PC-9 (cell line): ENCODE results near the gene KCNK4. TPM values are rescaled to one million over a fixed set of nuclear protein-coding genes. Genes with fewer than 3 reads are reported as not detected.
"Not testable (repeated sequence)": the region's sequence is repeated elsewhere in the genome, so short reads cannot be mapped to it uniquely, and the experiment has no call there.

Experiments used
- BruUV-seq: library from RNA; stranded (reverse); fragments of 400-500 nt; replicated peaks from 2 replicates; lab custom pipeline; 2021; lab: Mats Ljungman, UMichigan
- CTCF ChIA-PET: fragments of 300-600 bp; sonication (Branson Sonifier 250); formaldehyde crosslinking; loops from one replicate; lab custom pipeline; 2022; ENCODE audit warnings: antibody characterized with exemption; lab: Charles Lee
- POLR2A ChIA-PET: fragments of 300-600 bp; sonication (Branson Sonifier 250); formaldehyde crosslinking; loops from one replicate; lab custom pipeline; 2022; ENCODE audit warnings: antibody characterized with exemption; ENCODE audit not compliant: unreplicated experiment; lab: Charles Lee
- DNase-seq, 2 experiments: peaks; one replicate each; pipeline versions ENCODE4 v3.0.0 to v3.0.0-alpha.2; 2015 to 2022; ENCODE audit warnings: mixed read lengths in 1 of 2
- H2AFZ ChIP-seq: fragments of 200-600 bp; sonication (generic); 2 replicates; pipeline ENCODE4 v1.8.1; 2017; ENCODE audit warnings: antibody characterized with exemption
- H3F3A ChIP-seq: fragments of 200-600 bp; sonication (generic); 2 replicates; pipeline ENCODE4 v1.8.1; 2017; ENCODE audit warnings: antibody characterized with exemption, mild to moderate bottlenecking, low read depth; ENCODE audit not compliant: insufficient read depth
- H3K27ac ChIP-seq: fragments of 200-600 bp; sonication (generic); 2 replicates; pipeline ENCODE4 v1.6.1; 2016; ENCODE audit warnings: mixed run types
- H3K27me3 ChIP-seq: fragments of 200-600 bp; sonication (generic); 2 replicates; pipeline ENCODE4 v1.6.1; 2016; ENCODE audit warnings: low read depth, mixed run types; ENCODE audit not compliant: insufficient read depth
- H3K36me3 ChIP-seq: fragments of 200-600 bp; sonication (generic); 2 replicates; pipeline ENCODE4 v1.6.1; 2016; ENCODE audit warnings: low read depth, mixed run types
- H3K4me1 ChIP-seq: fragments of 200-600 bp; sonication (generic); replicated peaks from 2 replicates; pipeline ENCODE4 v1.6.1; 2016; ENCODE audit warnings: mixed run types; ENCODE audit not compliant: insufficient read depth
- H3K4me2 ChIP-seq: fragments of 200-600 bp; sonication (generic); 2 replicates; pipeline ENCODE4 v1.6.1; 2017; ENCODE audit warnings: mixed run types
- H3K4me3 ChIP-seq: fragments of 200-600 bp; sonication (generic); 2 replicates; pipeline ENCODE4 v1.6.1; 2016; ENCODE audit warnings: mixed run types
- H3K79me2 ChIP-seq: fragments of 200-600 bp; sonication (generic); 2 replicates; pipeline ENCODE4 v1.6.1; 2017; ENCODE audit warnings: low read depth, mixed run types
- H3K9me2 ChIP-seq: fragments of 200-600 bp; sonication (generic); 2 replicates; pipeline ENCODE4 v1.8.1; 2017; ENCODE audit warnings: mild to moderate bottlenecking; ENCODE audit not compliant: insufficient read depth
- H3K9me3 ChIP-seq: fragments of 200-600 bp; sonication (generic); 2 replicates; pipeline ENCODE4 v1.8.1; 2016; ENCODE audit warnings: low read depth; ENCODE audit not compliant: insufficient read depth
- H4K20me1 ChIP-seq: fragments of 200-600 bp; sonication (generic); 2 replicates; pipeline ENCODE4 v1.8.1; 2017; ENCODE audit not compliant: insufficient read depth
- CTCF ChIP-seq: fragments of 200-600 bp; sonication (generic); conservative IDR thresholded peaks from 2 replicates; pipeline ENCODE4 v1.6.1; 2017; ENCODE audit warnings: mixed run types, antibody characterized with exemption, mild to moderate bottlenecking, moderate library complexity
- EZH2 ChIP-seq: fragments of 200-600 bp; sonication (generic); IDR thresholded peaks from 2 replicates; pipeline ENCODE4 v1.8.0; 2017; ENCODE audit warnings: antibody characterized with exemption, low read depth
- intact Hi-C: fragments of 100-400 bp; cut with micrococcal nuclease; formaldehyde crosslinking; loops from one replicate; pipeline ENCODE4 v1.10.0; 2022; ENCODE audit not compliant: unreplicated experiment
- total RNA-seq: library from RNA; stranded (reverse); gene quantifications from 2 replicates; pipeline ENCODE4 v1.2.3, GENCODE V29; 2021

The KCNK4 gene
- total RNA-seq, 1 experiment from 2014 or later, result 0.57 TPM

- Histone ChIP-seq H2AFZ (no peak overlapping the region), H3F3A (peaks cover 67% of the 10 kb centered on the region), H3K9me3 (no peaks in the 10 kb centered on the region), H3K36me3 (peaks cover 10% of the 10 kb centered on the region; the same call in 1 of the 2 replicates), H3K79me2 (peaks cover 45% of the 10 kb centered on the region), H3K27me3 (no peaks in the 10 kb centered on the region), H4K20me1 (0 out of 2 replicates have a peak, but pooled peaks cover 5% of the 10 kb centered on the region), H3K27ac (peak overlapping the region; percentile 86), H3K9me2 (no peaks in the 10 kb centered on the region), H3K4me1 (peaks cover 26% of the 10 kb centered on the region), H3K4me3 (peak overlapping the region; percentile 79), H3K4me2 (peak overlapping the region; percentile 85)
- intact Hi-C loops, result no loop called here
- DNase-seq, result no peak
- ChIA-PET CTCF (interaction anchor here (0.5 to 1.0 kb wide), 4 partner anchors 26 to 1808 kb away, joined by 3 to 6 read pairs (median 4); no protein-coding TSS in a partner anchor), POLR2A (interaction anchor here (0.6 kb wide), 2 partner anchors 26 to 1654 kb away, joined by 5 to 21 read pairs; partner anchors contain the start of gene TUT1)
- TF ChIP-seq CTCF (no peak), EZH2 (no peak)
- BruUV-seq, result TSS peak; percentile 20
Measured at GRCh38 chr11:64245401-64245796, 45.7 kb upstream of the KCNK4 start.

GRCh38 chr11:64245797-64246620 is 45.1 kb upstream of the KCNK4 start:
- Histone ChIP-seq H3K9me3 (no peaks in the 10 kb centered on the region), H3K27me3 (no peaks in the 10 kb centered on the region), H3F3A (peaks cover 67% of the 10 kb centered on the region), H4K20me1 (0 out of 2 replicates have a peak, but pooled peaks cover 5% of the 10 kb centered on the region), H3K4me1 (peaks cover 26% of the 10 kb centered on the region), H3K4me2 (peak overlapping the region; percentile 85), H3K9me2 (no peaks in the 10 kb centered on the region), H2AFZ (peak overlapping the region; percentile 64; the same call in 1 of the 2 replicates), H3K27ac (peak overlapping the region; percentile 86), H3K36me3 (peaks cover 10% of the 10 kb centered on the region; the same call in 1 of the 2 replicates), H3K79me2 (peaks cover 45% of the 10 kb centered on the region), H3K4me3 (peak overlapping the region; percentile 79)
- TF ChIP-seq CTCF (no peak), EZH2 (no peak)
- TSS peak; percentile 40 for BruUV-seq
- DNase-seq, result peak; percentile 96
- ChIA-PET CTCF (interaction anchor here (0.6 to 0.7 kb wide), 2 partner anchors 55 to 57 kb away, joined by 3 to 4 read pairs; no protein-coding TSS in a partner anchor), POLR2A (interaction anchor here (0.6 to 0.9 kb wide), 8 partner anchors 8 to 1655 kb away, joined by 3 to 6 read pairs (median 4); partner anchors contain the start of genes FERMT3, SF1 and TUT1)
- intact Hi-C loops, result no loop called here

DNA sequence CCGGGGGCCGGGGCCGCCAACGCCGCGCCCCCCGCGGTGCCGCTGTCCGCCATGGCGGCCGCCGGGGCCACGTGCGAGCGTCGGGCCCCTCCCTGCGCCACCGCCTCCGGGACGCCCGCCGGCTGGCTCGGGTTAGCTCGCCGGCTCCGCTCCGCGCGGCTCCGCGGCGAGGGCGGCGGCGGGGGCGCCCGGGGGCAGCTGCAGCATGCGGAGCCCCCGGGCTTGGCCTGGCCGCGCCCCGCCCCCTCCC is 44.6 kb upstream of the KCNK4 start:
- H2AFZ ChIP-seq, H3K9me3 ChIP-seq, DNase-seq, intact Hi-C loops, BruUV-seq, H3K9me2 ChIP-seq, H4K20me1 ChIP-seq, H3K27me3 ChIP-seq: not testable (repeated sequence)
- Histone ChIP-seq H3K4me2 (peak overlapping the region; percentile 85; the same call in 1 of the 2 replicates), H3K36me3 (peaks cover 10% of the 10 kb centered on the region; the same call in 1 of the 2 replicates), H3F3A (peaks cover 67% of the 10 kb centered on the region), H3K79me2 (peaks cover 45% of the 10 kb centered on the region), H3K27ac (peak overlapping the region; percentile 86), H3K4me1 (peaks cover 26% of the 10 kb centered on the region), H3K4me3 (peak overlapping the region; percentile 79; the same call in 1 of the 2 replicates)
- POLR2A ChIA-PET, result interaction anchor here (0.6 to 0.9 kb wide), 5 partner anchors 19 to 639 kb away, joined by 3 to 8 read pairs (median 6); partner anchors contain the start of gene FERMT3
- CTCF ChIA-PET, result interaction anchor here (0.6 to 0.7 kb wide), 2 partner anchors 54 to 57 kb away, joined by 3 to 4 read pairs; no protein-coding TSS in a partner anchor
